Measurements from ENCODE around the gene PRKCE.
"Not testable (repeated sequence)": the region's sequence is repeated elsewhere in the genome, so short reads cannot be mapped to it uniquely, and the experiment has no call there.

The PRKCE gene

DNA sequence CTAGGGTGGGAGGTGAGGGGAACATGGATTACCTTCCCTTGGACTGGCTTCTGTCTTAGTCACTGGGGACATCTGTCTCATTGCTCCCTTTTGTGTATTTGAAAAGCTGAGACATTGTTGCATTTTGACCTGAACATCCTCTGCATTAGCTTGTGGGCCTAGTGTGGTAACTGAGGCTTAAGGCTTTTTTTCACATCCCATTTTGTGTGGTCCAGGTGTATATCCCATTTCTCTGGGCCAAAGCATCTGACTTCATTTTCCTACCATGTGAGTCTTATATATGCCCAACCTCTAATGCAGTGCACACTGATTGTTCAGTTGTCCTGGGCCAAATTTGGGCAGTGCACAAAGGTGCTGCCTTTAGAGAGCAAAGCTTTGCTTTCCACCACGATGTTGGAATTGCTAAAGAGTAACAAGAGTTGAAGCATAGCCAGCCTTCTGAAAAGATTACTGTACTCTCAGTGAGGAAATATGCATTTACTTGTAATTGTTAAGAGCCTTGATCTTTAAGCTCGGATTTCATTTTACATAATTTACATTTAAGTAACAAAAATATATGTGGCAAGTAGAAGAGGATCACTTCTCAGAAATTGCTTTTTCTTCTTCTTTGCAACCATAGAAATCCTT is 13.3 kb downstream of the PRKCE start:
- DNase-seq (ENCODE audit: low read depth in 2 of 3, low spot score in 1 of 3), result no peak

- DNase-seq (ENCODE audit: low read depth in 2 of 3, low spot score in 1 of 3), result no peak
These were observed 17.0 kb downstream of the PRKCE start for GRCh38 chr2:45668509-45668908.

- DNase-seq (ENCODE audit: low read depth in 2 of 3, low spot score in 1 of 3), result no peak
These were observed 17.6 kb downstream of the PRKCE start for GRCh38 chr2:45669032-45669486.

DNA sequence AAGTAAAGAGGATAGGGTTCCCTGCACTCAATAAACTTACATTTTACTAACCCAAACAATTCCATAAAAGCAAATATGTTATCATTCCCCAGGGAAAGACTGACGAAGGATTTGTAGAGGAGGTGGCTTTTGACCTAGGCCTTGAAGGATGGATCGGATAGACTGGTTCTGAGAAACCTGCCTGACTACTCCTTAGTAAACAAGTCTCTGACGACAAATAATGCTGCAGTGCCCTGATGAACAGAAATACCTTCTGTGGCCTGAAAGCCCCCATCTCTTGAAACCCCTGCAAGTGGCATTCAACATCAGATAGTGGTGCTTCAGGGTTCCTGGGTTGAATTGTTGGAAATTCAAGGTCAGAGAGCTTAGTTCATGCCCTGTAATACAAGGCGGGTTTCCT is 19.2 kb downstream of the PRKCE start:
- no peak for DNase-seq (ENCODE audit: low read depth in 2 of 3, low spot score in 1 of 3)

GRCh38 chr2:45672138-45672537 is 20.7 kb downstream of the PRKCE start:
- DNase-seq (ENCODE audit: low read depth in 2 of 3, low spot score in 1 of 3), result no peak

DNA sequence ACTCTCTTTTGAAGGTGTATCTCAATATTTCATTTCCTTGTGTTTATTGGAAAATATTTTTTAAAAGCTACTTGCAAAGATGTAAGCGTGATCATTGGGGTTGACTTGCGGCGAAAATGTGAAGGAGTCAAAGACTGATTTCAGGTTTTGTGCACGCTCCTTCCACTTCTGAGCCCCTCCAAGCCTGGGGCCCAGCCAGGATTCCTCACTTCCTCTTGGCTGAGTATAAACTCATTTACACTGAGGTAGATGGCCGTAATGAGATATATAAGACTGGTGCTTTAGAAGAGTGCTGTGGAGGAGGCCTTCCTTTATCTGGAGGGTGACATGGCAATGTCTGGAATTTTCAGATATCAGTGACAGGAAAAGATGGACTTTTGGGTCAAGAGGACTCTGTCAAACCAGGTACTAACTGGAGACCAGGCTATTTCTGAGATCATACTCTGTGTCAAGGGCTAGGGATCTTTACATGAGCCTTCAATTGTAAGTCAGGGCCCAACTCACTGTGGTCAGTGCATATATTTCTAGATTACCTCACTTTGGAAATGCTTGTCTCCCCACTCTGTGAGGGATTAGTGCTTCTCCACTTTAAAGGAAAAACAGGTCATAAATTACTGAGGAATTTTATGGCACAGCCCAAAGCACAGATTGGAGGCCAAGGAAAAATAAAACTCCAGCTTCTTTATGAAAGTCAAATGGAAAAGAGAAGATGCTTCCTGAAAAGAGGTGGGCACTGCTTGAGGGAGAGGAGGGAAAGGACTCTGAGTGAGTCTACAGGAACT is 22.8 kb downstream of the PRKCE start:
- DNase-seq (ENCODE audit: low read depth in 2 of 3, low spot score in 1 of 3), result no peak

DNA sequence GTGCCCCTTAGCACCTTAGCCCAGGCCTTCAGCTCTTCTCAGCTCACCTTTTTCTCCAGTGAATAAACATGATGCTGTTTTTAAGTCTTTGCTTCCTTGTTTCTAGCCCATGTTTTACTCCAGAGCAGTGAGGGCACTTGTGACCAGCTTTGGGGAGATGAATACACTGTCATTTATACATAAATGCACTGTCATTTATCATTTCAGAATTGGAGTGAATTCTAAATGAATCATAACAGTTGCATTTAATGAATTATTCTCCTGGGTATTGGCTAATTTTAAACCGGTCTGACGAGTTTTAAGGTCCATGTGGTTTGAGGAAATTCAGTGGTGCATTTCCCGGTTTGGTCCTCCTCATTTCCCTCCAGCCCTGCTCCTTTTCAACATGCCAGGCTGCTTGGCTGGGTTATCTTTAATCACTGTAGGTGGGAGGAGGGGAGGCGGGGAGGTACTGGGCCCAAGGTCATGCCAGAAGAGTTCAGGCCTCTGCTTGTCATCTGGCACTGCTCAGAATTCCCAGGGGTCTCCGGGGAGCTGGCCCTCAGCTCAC is 23.9 kb downstream of the PRKCE start:
- DNase-seq (ENCODE audit: low read depth in 2 of 3, low spot score in 1 of 3), result no peak

DNA sequence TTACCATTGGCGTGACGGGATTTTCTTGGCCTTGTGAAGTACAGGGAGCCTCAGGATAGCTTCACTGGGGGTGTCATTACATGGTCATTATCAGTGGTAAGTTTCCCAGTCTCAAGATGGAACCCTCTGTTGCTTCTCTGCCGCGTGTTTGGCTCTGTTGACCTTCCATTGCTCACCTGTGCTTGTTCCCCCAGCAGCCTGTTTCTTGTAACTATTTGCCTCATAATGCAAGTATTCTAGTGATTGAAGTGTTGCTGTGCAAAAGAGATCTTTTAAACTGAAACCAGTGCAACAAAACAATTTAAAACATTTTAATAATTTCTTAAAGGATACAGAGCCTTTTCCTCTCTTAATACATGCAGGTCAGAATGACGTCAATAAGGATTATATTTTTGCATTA is 24.6 kb downstream of the PRKCE start:
- DNase-seq (ENCODE audit: low read depth in 2 of 3, low spot score in 1 of 3), result no peak

- no peak for DNase-seq (ENCODE audit: low read depth in 2 of 3, low spot score in 1 of 3)
These were observed 27.4 kb downstream of the PRKCE start for GRCh38 chr2:45678791-45679348.

DNA sequence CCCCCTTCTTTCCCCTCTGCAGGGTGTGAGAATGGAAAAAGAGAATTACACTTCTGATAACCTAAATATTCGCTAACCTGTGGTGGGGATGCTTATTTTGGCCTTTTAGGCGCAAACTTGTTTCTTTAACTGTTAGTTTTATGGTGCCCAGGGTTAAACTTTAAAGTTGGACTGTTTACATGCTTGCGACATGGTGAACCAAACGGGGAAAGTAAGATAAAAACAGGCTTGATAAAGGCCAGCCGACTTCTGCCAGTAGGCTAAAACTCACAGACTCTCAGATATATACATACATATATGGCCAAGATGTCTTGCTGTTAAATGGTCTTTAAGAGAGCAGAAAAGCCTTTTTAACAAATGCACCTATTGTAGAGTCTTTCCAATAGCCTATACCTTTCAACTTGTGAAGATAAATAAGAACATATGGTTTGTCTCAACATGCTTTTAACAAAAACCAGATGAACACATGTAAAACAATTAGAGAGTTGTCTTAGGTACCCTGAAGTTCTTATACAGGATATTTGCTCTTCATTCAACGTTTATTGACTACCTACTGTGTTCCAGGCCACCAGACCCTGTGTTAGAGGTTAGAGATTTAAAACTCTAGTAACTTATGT is 29.0 kb downstream of the PRKCE start:
- no peak for DNase-seq (ENCODE audit: low read depth in 2 of 3, low spot score in 1 of 3)

DNA sequence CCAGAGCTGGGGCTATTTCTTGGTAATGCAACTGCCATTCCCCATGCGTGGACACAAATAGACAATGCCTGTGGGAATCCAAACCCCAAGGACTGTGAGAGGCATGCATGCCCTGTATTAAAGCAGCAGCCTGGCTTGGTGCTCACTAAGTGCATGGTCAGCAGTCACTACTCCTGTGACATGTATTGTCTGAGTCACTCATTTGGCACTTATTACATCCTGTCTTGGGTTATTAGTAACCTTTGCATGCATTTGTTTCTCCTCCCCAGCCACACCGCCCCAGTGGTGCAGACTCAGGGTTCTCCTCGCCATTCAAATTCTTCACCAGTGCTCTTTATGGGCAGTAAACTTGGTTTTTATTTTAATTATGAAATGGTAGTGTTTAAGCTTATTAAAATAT is 30.2 kb downstream of the PRKCE start:
- no peak for DNase-seq (ENCODE audit: low read depth in 2 of 3, low spot score in 1 of 3)

- DNase-seq (ENCODE audit: low read depth in 2 of 3, low spot score in 1 of 3), result no peak
These were observed 31.8 kb downstream of the PRKCE start for GRCh38 chr2:45683292-45683691.

- DNase-seq (ENCODE audit: low read depth in 2 of 3, low spot score in 1 of 3), result no peak
These were observed 33.3 kb downstream of the PRKCE start for GRCh38 chr2:45684756-45685155.

- DNase-seq (ENCODE audit: low read depth in 2 of 3, low spot score in 1 of 3), result no peak
These were observed 33.8 kb downstream of the PRKCE start for GRCh38 chr2:45685260-45685659.

DNA sequence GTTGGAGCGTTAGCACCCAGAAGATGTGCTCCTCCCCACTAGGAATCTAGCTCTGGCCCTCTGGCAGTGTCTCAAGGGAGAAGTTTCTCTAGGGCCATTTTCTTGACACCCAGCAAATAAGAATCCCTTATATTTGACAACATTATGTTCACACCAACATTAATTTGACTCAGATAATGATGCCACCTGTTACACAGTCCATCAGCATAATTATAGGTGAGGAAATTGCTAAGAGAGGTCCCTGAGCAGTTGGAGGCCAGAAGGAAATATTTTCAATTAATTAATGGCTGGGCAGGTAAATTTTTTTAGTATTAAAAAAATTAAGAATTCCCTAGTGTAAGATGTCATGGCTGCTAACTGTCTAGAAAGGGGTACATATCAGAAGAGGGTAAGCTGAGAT is 36.5 kb downstream of the PRKCE start:
- no peak for DNase-seq (ENCODE audit: low read depth in 2 of 3, low spot score in 1 of 3)

DNA sequence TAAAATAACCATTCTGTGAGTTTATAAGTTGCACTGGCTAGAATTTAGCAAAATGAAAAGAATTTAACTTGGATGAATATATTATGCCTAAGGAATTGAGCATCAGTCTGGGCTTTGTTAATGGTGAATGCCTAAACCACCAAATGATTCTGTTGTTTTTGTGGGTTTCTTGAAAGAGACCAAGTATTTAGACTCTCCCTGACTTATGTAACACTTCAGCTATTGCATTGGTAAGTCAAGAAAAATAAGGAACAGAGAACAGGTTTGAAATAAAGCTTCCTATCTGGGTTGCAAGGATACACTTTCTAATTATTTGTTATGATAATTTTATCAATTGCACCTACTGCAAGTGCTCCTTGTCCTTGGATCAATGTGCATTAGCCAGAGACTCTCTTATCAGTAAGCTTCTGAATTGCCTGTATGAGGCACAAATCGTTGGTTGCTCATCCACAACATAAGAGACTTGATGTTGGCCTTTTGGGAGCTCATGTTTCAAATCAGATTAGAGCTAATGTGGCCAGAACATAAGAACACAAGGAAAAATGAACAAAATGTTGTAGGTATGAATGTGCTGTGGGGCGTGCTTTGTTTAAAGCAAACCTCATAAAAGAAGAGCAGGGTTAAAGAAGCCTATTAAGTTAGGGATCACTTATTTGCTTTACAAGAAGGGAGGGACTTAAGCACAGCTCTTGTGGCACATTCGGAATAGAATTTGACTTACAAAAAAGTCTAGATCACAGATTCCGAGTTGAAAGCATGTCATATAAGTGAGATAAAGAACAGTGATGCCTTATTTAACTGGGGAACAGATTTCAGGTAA is 37.2 kb downstream of the PRKCE start:
- DNase-seq (ENCODE audit: low read depth in 2 of 3, low spot score in 1 of 3), result no peak

DNA sequence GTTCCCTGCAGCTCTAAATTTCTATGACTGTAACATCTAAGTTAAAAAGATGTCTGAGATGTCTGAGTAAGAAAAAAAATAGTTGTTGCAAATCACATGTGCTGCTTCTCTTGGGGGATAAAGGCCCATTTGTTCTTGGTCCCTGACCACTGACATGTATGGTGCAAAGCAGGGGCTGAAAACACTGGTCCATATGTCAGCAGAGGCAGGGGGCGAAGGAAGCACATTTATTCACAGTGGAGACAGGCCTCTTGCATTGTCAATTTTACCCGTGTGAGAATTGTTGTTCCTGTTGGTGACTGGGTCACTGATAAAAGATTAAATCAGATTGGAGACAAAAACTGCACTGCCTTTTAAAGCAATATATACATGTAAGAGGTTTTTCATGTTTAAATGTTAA is 38.8 kb downstream of the PRKCE start:
- no peak for DNase-seq (ENCODE audit: low read depth in 2 of 3, low spot score in 1 of 3)

DNA sequence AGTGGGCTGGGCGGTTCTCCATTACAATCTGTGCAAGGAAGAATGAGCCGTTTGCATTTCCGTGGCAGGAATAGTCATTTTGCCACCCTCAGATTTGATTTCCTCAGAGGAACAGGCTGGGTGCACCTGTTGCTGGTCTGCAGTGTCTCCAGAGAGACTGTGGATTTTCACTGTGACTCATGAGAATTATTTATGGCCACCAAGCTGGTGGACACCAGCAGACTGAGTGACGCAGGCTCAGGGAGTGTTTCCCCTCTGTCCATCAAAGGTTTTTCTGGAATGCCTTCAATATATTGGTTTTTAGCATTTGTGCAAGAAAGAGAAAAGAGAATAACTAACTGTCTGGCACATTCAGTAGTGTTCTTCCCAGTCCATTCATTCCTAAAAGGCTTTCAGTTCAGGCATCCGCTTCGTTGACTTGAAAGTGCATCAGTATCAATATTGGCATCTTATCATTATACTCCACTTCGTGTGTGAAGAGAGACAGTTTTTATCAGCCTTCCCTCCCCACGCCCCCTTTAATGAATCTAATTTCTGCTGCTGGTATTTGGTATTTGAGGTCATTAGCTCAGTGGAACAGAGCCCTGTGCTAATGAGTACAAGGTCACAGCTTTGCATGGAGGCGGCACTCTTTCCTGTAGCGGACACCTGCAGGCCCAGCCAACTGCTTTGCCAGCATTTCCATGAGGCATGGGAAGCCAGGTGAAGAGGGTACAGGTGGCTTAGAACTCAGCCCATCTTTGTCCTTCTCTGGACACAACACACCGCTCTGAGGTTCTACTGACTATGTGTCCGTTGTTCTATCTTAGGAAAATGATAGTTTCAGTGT is 39.9 kb downstream of the PRKCE start:
- DNase-seq (ENCODE audit: low read depth in 2 of 3, low spot score in 1 of 3), result no peak

GRCh38 chr2:45692566-45692965 is 41.1 kb downstream of the PRKCE start:
- DNase-seq (ENCODE audit: low read depth in 2 of 3, low spot score in 1 of 3), result no peak

- DNase-seq (ENCODE audit: low read depth in 2 of 3, low spot score in 1 of 3), result not testable (repeated sequence)
These were observed 44.1 kb downstream of the PRKCE start for GRCh38 chr2:45695480-45696007.

Data from stimulated activated CD4-positive, alpha-beta T cell treated with anti-CD3 and anti-CD28 coated beads, Interleukin-12 subunit alpha, Interleukin-12 subunit beta, amount 100 ng/mL, for 48 hours (primary cell).